ENCODE data around the gene EEPD1. TPM values are rescaled to one million over a fixed set of nuclear protein-coding genes. Genes with fewer than 3 reads are reported as not detected.

Gene EEPD1
- total and polyA plus RNA-seq, 12 donors, result 6.0 to 29.0 (median 9.4) TPM

DNA sequence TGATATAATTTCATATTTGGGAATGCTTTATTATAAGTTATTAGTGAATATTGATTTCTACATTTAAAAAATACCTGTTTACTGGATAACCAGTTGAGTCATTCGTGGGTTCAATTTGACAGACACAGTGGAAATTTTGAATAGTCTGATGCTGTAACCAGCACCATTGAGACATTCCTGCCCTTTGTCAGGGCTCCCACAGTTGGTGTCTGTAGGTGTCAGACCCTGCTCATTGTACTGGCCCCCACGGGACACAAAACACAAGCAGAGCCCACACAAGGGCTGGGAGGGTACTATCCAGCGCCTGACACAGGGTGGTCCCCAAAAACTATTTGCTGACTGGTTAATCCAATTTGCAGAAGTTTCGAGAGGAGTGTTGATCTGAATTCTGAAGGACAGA lies 35.9 kb downstream of the EEPD1 start:
- no peaks in the 10 kb centered on the region for H3K27me3 ChIP-seq
- no peak overlapping the region for H3K27ac ChIP-seq
- no peaks in the 10 kb centered on the region for H3K9me3 ChIP-seq (replicated peaks in 1 of 3)
- H3K4me1 ChIP-seq (replicated peaks in 1 of 2), result no peaks in the 10 kb centered on the region
- WGBS, 4 donors, result 77 to 88% (median 81%) methylated on average over 4 of the region's 4 CpGs
- intact Hi-C loops (cut with DNase I), result no loop called here
- TF ChIP-seq, protein P1, sequence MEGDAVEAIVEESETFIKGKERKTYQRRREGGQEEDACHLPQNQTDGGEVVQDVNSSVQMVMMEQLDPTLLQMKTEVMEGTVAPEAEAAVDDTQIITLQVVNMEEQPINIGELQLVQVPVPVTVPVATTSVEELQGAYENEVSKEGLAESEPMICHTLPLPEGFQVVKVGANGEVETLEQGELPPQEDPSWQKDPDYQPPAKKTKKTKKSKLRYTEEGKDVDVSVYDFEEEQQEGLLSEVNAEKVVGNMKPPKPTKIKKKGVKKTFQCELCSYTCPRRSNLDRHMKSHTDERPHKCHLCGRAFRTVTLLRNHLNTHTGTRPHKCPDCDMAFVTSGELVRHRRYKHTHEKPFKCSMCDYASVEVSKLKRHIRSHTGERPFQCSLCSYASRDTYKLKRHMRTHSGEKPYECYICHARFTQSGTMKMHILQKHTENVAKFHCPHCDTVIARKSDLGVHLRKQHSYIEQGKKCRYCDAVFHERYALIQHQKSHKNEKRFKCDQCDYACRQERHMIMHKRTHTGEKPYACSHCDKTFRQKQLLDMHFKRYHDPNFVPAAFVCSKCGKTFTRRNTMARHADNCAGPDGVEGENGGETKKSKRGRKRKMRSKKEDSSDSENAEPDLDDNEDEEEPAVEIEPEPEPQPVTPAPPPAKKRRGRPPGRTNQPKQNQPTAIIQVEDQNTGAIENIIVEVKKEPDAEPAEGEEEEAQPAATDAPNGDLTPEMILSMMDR (IDR thresholded peaks at IDR 0.05), result no peak
- no peak for TF ChIP-seq POLR2A (IDR thresholded peaks at IDR 0.05)
- no peak overlapping the region for H3K4me3 ChIP-seq
- no peaks in the 10 kb centered on the region for H3K36me3 ChIP-seq (replicated peaks in 1 of 2)
- DNase-seq, result no peak

DNA sequence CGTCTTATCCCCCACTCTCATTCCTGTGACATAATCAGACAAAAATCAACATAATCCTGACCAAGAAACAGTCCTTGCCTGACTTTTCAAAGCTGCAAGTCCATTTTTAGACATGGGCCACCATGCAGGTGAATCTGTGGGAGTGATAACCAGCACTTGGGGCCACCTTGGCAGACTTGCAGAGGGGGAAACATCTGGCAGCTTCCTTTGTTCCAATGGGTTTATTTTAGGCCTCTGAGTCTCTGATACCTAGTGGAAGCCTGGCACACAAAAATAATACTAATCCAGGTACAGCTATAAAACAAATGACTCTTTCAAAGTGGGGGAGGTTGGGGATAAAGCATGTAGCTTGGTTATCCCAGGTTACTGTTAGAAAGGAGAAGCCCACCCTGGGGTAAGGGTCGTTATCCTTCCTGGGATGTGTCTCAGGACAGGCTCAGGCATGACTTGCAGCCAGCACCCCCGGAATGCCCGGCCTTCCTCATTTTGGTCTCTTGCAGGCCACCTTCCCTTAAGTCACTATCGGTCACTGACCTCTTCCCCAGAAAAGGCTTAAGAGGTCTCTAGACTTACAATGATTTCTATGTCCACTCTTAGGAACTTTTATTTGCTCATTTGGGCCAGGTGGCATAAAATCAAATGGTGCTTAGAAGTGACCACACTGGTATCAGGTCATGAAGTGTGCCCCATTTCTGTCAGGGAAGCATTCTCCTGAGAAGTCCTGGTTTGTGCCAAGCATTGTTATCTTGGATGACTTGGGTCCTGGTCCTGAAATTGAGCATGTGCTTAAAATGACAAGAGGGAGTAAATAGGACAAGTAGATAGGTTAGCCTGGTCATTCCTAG lies 37.6 kb downstream of the EEPD1 start:
- WGBS, 4 donors, result 79 to 91% (median 83%) methylated on average over 5 of the region's 5 CpGs
- Histone ChIP-seq H3K4me1 (replicated peaks in 1 of 2) (no peaks in the 10 kb centered on the region), H3K27me3 (no peaks in the 10 kb centered on the region), H3K9me3 (replicated peaks in 1 of 3) (no peaks in the 10 kb centered on the region), H3K36me3 (replicated peaks in 1 of 2) (no peaks in the 10 kb centered on the region), H3K4me3 (no peak overlapping the region), H3K27ac (no peak overlapping the region)
- intact Hi-C loops (cut with DNase I), result no loop called here
- DNase-seq, result peak in 4 of 7 donors; percentile 44 to 61 (median 50)
- TF ChIP-seq POLR2A (IDR thresholded peaks at IDR 0.05), result no peak
- TF ChIP-seq, protein P1 (IDR thresholded peaks at IDR 0.05), result no peak

DNA sequence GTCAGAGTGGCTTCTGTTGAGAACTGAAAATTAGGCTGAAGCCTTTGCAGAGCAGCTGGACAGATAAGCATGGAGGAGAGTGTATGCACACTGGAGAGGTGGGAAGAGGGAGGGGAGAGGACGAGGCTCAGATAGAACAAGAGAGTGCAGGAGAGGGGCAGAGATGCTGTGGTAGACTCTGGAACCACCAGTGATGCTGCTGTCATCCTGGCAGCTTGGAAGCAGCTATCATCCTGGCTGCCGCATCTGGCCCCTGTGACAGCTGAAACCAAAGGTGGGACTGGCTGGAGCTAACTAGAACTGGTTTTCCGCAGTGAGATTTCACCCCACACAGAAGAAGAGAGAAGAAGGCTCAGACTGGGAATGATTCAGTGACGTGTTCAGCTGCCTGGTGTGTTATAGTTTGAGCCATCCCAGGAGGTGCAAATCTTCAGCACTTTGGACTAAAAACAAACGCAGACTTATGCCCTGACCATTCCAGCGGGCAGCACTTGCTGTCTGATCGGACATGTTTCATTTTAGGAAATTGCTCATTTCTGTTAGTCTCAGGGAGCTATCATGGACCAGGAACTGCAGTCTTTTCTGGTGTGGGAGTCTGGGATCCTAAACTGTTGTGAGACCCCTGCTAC lies 38.4 kb downstream of the EEPD1 start:
- H3K4me3 ChIP-seq, result no peak overlapping the region
- intact Hi-C loops (cut with DNase I), result no loop called here
- H3K4me1 ChIP-seq (replicated peaks in 1 of 2), result no peaks in the 10 kb centered on the region
- no peak for TF ChIP-seq POLR2A (IDR thresholded peaks at IDR 0.05)
- TF ChIP-seq, protein P1 (IDR thresholded peaks at IDR 0.05), result no peak
- WGBS, 4 donors, result 83 to 92% (median 86%) methylated on average over 7 of the region's 7 CpGs
- no peaks in the 10 kb centered on the region for H3K36me3 ChIP-seq (replicated peaks in 1 of 2)
- no peaks in the 10 kb centered on the region for H3K9me3 ChIP-seq (replicated peaks in 1 of 3)
- DNase-seq, result no peak
- H3K27me3 ChIP-seq, result no peaks in the 10 kb centered on the region
- H3K27ac ChIP-seq, result no peak overlapping the region

DNA sequence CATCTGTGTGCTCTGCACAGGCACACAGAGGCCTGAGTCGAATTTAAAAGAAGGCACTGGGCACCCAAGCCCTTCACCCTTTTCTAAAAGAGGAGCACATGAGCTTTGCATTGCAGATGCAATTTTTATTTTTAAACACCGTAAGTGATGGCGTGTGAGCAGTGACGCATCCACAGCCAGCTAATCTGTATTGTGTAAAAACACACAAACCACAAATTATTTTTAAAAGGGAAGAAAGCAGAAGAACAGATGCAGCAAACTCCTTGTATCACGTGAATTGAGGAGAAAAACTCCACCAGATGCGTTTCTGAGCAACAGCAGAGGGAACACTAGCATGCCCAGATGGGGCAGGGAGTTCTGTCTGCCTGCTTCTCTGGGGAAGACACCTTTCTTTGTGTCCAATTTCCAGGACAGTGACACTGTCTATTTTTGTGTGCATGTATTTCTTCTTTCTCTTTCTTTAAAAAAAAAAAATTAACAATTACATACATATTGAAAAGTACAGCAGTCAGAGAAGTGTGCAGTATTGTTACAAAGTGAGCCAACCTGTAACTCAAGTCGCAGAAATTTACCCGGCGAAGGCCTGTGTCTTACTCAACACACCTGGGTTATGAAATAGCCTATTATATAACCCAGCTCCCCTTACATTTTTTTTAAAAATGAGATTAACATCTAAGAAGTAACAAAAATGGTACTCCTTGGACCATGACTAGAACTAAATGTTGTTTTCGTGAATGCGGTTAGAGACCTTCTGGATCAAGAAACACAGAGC lies 39.2 kb downstream of the EEPD1 start:
- intact Hi-C loops (cut with DNase I), result no loop called here
- DNase-seq, result peak in 3 of 7 donors; percentile 36 to 66 (median 52)
- no peak for TF ChIP-seq POLR2A (IDR thresholded peaks at IDR 0.05)
- TF ChIP-seq, protein P1 (IDR thresholded peaks at IDR 0.05), result no peak
- Histone ChIP-seq H3K9me3 (replicated peaks in 1 of 3) (no peaks in the 10 kb centered on the region), H3K36me3 (replicated peaks in 1 of 2) (no peaks in the 10 kb centered on the region), H3K27ac (no peak overlapping the region), H3K4me1 (replicated peaks in 1 of 2) (no peaks in the 10 kb centered on the region), H3K27me3 (no peaks in the 10 kb centered on the region), H3K4me3 (no peak overlapping the region)
- WGBS, 4 donors, result 78 to 88% (median 83%) methylated on average over 11 of the region's 11 CpGs
